HG03159 (cell line): ENCODE data around the gene WARS2.

ENCODE experiments used
- ATAC-seq: cut with Tn5 transposase; IDR thresholded peaks from one replicate; pipeline ENCODE4 v1.9.1; 2021; ENCODE audit warnings: mild to moderate bottlenecking, moderate library complexity; ENCODE audit not compliant: unreplicated experiment

The WARS2 gene

DNA sequence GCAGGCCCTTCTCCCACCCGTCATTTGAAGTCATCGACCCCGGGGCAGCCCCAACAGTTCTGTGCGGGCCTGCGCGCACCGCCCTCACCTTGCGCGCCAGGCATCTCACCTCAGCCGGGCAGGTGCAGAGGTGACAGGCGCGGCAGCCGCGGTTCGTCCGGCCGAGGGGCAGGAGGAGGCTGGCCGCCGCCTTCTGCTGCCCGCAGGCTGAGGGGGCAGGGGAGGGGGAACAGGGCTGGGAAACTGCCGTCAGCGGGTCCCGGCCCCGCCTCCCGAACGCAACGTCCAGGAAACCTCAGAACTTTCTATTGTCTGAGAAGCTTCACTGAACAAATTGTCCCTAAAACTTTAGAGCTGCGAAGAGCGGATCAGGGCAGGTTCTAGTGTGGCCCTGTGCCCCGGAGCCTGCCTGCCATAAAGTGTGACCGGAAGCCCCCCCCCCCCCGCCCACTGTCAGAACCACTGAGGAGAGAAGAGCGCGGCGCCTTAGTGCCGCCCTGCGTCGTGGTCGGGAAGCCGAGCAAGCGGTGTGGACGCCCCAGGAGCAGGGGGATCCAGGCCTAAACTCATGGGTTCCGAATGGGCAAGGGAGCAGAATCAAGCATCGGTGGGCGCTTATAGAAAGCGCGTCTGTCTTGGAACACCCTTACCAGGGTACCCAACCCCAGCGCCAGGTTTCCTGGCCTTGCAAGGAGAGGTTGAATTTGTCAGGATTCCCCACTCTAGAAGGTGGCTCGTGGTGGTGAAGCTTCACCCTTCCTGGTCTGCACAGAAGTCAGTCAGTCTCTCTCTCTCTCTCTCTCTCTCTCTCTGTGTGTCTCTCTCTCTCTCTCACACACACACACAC is 139.0 kb downstream of the WARS2 start:
- no peak for ATAC-seq

DNA sequence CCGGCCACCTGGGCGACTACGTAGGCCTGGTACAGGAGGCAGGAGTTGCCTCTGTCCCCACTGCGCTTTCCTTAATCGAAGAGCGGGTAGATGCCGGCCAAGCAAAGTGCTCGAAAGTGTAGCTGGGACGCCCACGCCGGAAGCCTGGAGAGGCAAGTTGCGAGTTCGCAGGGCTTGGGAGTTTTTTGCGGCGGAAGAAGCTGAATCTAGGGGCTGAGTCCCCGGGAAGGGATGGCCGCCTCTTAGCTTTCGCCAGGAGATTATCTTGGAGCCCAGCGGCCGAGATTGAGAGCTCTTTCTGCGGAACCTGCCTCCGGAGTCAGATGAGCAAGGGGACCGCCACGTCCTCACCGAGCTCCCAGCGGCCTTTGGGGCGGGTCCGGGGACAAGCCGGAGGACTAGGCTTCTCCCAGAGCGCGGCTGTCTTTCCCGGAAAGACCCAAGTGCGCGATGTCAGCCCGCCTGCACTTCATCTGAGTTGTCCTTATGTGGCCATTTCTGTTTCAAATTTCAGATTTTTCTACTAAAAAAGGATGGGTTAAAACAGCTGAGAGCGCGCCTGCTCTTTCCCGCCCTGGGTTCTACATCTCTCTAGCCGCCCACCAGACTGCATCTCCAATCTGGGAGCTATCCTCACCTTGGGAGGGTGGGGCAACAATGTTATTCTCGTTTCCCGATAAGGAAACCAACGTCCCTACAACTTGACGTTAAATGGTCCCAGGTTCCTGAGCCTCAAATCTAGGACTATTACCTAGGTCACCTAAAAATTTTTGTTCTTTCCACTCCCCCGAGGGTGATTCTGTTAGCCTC is 139.9 kb downstream of the WARS2 start:
- ATAC-seq: no peak

DNA sequence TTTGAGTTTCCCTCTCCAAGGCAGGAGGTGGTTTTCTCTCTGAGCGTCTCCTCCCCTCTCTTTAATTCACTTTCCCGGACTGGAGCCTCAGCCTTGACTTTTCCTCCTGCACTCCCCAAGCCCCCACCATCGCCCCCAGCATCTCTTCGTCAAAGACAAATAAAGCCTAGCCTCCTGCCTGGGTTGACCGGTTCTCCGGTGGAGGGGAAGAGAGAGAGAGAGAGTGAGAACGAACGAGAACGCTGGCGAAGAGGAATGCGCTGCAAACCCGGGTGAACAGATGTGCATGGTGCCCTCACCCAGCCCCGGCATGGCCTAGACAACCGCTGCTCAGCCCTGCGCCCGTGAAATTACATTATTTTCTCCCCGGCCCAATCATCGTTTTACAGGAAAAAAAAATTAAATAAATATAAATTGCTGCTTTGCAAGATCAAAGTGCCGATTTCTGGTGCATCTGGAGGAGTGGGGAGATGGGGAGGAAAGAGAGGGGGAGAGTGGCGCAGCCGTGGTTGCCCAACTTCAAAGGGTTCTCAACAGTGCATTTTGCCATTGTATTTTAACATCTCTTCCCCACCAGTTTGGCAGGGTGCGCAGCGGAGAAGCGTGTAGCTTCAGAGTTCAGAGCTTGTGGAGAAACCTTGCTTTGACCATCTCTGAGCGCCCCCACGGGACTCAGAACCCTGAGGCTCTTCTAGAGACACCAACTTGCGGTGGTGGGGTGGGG is 140.9 kb downstream of the WARS2 start:
- ATAC-seq: no peak

DNA sequence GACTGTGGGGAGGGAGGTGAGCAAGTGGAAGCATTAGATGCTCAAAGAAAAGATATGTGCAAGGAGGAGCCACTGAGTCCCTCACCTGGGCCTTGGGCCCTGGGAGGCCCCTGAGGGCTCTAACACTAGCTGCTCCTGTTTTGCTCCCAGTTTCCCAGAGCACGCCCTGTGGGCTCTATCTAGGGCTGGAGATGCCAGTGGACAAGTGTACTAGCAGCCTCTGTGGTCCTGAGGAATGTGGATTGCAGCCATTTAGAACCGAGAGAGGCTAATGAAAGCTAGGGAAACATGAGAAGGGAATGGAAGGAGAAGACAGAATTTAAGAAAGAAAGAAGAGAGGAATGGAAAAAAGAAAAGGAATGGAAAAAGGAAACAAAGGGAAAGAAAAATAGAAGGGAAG is 142.3 kb downstream of the WARS2 start:
- ATAC-seq: no peak

DNA sequence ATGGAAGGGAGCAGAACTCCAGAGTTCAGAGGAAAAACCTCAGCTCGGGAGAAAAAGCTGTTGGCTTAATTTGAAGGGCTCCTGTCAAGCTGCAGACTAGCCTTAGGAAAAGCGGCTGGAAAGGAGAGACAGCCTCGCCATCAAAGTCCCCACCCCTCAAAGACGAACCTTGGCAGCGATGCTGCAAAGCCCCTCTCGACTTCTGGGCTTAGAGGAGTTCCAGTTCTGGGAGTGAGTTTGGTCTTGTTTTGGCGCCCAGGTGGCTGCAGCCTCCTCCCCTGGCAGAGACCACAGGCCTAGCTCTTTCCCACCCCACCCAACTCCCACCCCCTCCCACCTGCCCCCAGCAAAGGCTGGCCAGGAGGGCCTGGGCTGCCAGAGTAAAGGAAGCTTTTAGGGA is 143.2 kb downstream of the WARS2 start:
- ATAC-seq: no peak

DNA sequence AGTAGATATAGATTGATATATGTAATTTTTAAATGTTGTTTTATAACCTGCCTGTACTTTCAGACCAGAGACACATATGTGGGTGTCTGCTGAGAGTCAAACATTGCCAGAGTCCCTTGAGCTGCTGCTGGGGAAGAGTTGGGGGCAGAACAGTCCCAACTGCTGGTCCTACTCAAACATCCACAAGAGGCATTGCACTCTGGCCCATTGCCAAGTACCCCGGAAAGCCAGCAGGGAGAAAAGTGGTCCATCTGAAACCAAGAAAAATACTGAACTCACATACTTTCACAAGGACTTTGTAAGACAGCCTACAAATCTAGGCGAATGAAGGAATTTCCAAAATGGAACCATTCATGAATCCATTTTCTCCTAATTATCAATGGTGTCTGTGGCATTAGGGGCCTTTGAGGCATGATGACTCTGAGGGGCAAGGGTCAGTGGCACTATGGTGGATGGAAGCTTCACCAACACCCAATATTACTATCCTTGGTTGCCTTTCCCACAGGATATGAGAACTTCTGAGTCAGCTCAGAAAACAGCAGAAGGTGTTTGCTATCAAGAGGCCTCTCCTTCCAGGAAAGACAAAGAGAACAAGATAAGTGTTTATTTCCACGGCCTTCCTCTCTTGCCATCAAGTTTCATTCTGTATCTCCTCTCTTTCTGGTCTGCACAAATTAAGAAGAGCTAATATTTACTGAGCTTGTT is 145.0 kb downstream of the WARS2 start:
- no peak for ATAC-seq

DNA sequence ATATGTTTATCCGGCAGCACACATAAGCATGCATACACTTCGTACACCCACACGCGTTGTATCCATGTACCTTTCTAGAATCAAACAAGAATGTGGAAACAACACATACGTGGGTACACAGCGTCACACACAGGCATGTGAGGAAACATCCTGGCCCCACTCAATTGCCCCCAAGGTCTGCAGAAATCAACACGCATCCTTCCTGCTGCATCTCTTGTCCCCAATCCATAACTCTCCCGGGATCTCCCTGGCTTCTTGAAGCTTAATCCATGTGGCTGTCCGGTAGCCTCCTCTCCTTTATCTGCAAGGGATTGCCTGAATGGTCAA is 146.8 kb downstream of the WARS2 start:
- ATAC-seq: no peak

DNA sequence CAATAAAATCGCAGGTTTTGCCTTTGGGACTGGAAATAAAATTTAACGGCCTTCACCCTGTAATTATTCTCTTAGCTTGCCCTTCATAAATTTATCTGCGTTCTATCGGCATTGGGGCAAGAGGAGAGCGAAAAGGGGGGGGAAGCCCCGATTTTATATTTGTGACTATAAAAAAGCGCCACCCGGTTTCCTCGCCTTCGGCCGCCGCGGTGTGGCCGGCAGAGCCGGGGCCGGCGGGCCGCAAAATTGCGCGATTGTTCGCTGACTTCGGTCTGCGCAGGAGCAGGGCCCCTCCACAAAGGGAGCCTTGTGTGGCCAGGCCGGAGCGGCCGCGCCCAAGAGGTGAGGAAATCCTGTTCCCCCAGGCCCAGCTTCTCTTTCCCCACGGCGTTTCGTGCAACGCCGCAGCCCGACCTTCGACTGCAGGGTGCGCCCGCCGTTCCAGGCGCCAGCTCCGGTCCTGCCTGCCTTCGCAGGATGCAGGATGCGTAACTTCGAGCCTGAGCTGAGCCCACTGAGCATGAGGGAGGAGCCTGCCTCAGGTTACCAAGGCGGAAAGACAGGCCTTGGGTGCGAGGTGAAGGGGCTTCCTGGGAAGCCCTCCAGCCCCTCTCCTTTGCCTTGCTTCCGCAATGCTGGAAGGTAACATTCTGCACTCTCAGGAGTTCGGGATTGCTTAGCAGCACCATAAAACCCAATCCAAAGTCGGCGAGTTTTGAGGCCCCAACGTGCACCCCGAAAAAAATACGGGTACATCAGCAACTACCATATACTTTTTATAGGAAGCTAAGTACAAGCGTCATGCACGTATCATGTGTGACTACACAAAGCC is 147.4 kb downstream of the WARS2 start:
- no peak for ATAC-seq

DNA sequence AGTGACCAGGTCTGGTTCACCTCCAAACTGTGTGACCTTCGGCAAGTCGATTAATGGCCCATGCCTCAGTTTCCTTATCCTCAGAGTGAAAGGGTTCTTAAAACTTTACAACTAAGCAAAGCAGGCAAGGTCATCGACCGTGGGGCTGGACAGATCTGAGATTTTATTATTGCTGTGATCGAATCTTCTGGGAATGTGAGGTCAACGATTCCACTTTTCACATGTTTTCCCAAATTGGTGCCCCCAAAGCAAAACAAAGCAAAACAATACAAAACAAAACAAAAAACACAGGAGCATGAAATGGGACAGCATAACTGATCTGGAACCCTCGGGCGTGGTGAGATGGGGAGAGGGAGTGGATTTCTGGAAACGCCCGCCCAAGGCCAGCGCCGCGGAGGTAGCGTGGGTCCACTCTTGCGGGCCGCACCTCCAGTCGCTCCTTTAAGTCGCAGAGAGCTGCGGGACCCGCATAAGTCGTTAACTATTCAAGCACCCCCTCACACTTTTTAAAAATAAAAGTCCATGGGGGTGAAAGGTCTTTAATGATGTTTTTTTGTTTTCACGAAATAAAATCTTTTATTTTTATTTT is 148.1 kb downstream of the WARS2 start:
- no peak for ATAC-seq

DNA sequence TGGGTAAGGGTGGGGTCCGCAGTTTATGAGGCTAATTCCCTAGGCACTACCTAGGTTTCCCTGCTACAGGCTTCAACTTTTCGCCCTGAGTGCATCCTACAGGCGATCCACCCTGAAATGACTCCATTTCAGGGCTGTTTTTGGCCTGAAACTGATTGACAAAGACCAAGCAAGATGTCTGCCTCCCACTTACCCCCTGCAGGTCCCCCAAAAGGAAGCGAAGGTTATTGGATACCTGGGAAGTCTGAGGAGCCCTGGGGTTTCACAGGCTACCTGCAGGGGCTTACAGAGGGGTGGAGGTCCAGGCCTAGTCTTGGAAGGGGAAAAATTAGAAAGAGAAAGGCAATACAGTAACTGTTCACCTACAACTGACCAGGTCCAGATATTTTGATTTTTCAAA is 149.0 kb downstream of the WARS2 start:
- ATAC-seq: no peak

DNA sequence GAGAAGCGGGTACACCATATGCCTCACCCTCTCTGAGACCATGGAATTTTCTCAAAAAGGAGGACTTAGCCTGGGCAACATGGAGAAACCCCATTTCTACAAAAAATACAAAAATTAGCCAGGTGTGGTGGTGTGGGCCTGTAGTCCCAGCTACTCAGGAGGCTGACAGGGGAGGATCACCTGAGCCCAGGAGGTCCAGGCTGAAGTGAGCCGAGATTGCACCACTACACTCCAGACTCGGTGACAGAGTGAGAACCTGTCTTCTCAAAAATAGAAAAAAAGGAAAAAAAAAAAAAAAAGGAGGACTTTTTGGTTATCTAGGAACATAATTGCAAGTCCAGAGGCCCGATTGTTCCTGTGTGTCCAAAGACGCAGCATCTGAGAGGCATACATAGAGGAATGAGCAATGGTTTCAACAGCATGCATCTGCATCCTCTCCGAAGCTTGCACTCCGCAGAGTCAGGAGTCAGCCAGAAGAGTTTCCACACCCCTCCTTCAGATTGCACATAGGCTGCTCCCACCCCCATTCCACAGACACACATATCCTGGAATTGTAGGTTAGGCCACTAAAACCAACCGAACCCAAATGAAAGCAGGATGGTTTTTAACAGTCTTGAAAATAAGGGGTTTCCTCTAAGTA is 149.8 kb downstream of the WARS2 start:
- no peak for ATAC-seq

DNA sequence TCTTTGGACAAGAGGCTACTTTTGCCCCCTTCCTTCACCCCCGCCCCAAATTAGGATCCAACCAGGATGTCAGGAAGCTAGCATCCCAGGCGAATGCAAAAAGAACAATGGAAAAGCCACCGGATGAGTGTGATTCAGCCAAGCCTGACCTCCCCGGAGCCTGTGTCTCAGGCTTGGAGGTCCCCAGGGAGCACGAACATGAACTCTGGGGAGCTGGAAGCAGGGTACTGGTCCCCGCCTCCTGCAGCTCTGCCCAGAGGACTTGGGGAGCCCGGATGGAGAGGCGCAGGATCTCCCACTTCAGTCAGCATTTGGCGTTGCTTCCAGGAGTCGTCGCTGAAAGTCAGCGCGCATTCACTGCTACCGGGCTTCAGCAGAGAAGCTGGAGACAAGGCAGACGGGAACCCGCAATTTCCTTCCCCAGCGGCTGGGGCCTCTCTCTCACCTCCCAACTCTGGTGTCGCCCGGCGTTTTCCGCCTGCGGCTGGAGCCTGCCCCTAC is 150.5 kb downstream of the WARS2 start:
- ATAC-seq: no peak

DNA sequence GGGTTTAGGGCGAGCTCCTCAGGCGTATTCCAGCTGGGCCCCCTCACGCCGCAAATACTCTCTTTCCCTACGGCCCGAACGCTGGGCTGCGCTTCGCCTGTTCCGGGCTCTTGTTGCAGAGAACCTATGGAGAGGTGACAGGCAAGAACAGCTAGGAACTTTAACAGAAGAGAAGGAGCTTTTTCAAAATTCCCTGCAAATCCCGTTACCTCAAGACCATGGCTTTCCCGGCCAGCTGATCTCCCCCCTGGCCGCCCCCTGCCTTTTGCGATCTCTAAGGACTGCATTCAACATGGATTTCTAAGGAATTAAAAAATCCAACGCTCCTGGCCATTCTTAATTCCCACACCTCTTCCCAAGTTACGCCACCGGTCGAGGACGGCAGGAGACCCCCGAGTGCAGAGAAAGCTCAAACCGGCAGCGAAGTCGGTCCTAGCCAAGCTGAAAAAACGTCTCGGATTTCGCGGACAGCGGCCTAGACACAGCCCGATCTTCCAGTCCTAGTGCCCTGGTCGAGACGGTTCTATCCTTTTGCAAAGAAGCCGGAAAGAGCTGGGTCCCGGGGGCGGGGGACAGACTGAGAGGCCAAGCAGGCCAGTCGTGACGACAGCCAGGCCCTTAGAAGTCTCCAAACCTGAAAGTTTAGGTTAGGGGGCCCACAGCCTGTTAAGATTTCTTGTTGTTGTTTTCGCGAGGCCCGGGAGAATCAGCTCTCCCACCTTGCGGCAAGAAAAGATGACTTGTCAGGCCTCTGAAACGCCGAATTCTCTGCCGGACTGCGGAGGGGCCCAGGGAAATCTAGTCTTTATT is 151.2 kb downstream of the WARS2 start:
- ATAC-seq: no peak

DNA sequence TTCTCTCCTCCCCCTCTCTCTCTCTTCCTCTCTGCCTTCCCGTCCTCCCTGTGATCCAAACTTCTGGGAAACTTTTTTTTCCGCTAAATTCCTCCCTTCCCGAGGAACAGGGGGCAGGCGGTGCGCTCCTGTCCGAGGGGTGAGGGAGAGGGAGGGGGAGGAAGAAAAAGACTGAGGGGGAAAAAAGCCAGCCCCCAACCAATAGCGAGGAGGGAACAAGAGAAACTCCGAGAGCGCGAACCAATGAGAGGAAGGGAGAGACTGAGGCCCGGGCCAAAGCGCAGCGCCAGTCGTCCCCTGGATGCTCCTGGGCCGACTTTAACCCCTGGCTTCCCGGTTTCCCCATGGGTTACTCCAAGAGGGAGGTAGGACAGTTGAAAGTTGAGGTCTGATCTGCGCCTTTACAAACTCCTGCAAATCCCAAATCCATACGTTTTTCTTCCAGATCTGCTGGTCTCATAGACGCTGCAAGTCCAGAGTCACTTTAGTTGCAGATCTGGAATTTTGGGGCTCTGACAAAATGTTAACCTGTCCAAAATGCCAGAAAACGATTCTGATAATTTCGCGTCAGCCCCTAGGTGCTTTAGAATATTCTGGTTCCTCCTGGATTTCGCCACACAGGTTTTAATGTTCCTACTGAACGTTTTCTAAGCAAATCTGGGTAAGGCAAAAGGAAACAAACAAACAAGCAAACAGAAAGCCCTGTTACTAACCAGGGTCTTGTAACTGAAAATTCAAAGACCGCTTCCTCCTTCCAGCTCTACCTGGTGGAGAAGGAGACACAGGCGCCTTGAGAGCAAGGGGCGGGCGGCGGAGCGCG is 152.1 kb downstream of the WARS2 start, which contains the start of gene TBX15:
TBX15 (minus strand) TSS at position 158 of the 820 bp plus-strand sequence. CDS start 548 bp downstream, outside the sequence.
- ATAC-seq: no peak

DNA sequence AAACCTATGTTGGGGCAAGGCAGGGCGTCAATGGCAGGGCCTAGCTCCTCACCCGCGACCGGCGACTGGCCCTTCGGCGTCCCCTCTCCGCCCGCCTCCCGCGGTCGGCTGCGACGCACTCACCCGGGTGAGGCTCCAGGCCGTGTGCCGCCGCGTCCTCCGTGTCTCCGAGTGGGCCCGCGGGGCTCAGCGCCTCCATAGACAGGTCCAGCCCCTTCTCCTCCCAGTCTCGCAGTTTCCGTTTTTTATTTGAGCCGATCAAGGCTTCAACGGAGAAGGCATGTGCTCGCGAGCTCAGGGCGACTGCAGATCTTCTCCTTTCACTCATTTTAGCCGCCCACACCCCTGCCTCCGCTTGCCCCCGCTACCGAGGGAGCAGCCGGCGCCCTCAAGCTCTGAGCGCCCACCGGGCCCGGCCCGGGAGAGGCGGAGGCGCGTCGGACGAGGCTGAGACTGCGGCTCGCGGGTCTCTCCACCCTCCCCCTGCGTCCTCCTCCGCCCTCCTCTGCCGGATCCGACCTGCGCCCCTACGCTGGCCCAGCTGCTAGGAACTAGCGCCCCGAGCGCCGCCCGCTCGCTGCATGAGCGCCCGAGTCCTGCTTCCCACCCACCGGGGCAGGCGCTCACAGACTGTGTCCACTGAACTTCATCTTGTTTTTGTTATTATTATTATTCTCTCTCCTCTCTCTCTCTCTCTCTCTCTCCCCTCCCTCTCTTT is 152.8 kb downstream of the WARS2 start:
- ATAC-seq: no peak

DNA sequence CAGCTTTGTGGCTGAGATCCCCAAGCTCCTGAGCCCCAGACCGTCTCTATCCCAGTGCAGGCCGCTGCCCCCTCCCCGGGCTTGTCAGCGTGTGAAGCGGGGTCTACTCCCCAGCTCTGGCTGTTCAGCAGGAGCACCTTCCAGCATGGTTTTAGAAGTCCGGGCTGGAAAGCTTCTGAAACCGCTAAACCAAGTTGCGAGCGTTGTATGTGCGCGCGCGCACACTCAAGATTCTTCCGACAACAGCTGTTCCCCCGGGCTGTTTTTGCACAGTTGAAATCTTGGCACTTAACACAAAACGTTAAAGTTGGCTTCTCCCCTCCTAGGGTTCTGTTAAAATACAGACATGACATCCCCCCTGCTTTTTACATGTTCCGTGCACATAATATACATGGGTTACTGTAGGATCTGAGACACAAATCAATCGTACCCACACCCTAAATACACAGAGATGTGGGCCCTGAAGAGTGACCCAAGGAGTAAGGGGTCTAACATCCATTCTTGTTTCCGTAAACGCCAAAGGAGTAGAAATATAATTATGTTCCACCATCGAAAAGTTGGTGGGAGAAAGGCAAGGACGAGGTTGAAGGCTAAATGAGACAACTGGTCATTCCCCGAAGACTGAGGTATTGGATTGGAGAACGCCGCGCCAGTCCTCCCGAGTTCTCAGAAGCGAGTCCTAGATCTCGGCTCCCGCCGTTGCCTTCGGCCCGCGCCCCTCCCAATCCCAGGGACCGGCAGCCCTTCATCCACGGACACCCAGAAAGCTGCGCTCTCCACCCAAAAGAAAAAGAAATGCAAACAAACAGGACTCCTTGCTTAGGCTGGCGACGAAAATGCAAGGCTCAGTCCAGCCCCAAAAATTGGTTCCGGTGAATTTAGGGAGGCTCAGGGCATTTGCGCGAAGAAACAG is 153.6 kb downstream of the WARS2 start:
- no peak for ATAC-seq
